ELF-1 (cell line): ENCODE data around the gene GARS1.

Experiments
- DNase-seq: peaks from one replicate; pipeline ENCODE4 v3.0.0-alpha.2; 2016; ENCODE audit warnings: low read depth, low spot score

Gene GARS1

GRCh38 chr7:30679664-30680063 lies 85.0 kb downstream of the GARS1 start:
- no peak for DNase-seq

- no peak for DNase-seq
Measured at GRCh38 chr7:30681331-30681797, 86.7 kb downstream of the GARS1 start.

- DNase-seq, result no peak
Measured at GRCh38 chr7:30681815-30682211, 87.1 kb downstream of the GARS1 start.

DNA sequence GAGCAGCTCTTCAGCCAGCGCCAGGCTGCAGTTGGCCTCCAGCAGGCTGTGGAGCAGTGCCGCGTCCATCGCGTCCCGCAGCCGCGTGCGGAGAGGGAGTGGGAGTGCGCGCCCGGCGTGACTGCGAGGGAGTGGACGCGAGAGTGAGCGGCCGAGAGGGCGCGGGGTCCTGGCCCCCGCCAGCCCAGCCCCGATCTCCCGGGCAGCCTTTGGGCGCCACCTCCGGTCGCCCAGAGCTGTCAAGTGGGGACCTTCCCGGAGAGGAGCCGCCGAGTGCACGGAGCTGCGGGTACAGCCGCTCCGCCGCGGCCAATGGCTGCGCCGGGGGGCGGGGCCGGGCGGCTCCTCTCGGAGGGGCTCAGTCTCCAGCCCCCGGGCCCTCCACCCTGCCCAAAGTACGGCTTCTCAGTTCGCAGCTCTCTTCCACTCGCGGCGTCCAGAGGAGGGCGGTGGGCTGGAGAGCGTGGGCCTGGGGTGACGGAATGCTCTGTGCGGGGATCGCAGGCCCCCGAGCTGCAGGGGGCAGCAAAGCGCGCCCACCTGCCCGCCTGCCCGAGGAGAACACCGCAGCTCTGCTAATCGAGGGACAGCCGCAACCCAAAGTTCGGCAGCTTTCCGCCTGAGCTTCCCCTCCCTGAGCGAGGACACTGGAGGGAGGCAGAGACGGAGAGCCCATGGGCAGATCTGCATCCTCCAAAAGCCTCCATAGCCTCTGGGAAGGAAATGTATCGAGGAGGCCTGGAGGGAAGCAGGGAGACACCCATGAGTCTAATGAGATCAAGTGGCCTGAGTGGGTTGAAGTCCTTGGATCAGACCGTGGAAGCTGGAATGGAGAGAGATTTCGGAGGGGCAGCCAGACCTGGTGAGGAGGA lies 87.8 kb downstream of the GARS1 start, which contains the start of gene CRHR2:
CRHR2 (minus strand) TSS at position 245 of the 872 bp plus-strand sequence; CDS start at position 69, 176 bp downstream.
- peak; percentile 67 for DNase-seq

DNA sequence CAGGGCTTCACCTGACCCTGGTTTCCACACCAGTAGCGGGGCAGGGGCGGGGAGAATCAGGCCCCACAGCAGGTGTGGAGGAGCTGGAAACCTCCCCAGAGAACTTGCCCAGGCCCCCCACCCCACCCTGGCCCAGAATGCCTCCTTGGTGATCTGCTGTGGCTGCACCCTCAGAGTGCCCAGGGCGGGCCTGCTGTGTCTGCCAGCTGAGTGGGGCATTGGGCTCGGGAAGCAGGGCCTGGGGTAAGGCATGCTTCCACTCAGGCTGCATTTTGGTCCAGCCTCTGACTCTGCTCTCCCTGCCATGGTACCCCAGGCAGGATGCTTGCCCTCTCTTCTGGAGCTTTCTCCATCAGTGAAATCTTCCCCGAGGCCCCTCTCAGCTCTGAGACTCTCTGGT lies 88.6 kb downstream of the GARS1 start:
- DNase-seq, result no peak
